Small intestine (tissue), 7 donors: Measurements from ENCODE around the gene ITPRIPL2. TPM values are rescaled to one million over a fixed set of nuclear protein-coding genes. Genes with fewer than 3 reads are reported as not detected.

Experiments
- DNase-seq, 2 donors: peaks; one replicate each; pipeline versions ENCODE4 v3.0.0 to v3.0.0-alpha.2; 2013
- FAIRE-seq: peaks from 2 replicates; lab custom pipeline; 2012; peaks lifted over from hg19 to GRCh38; lab: Jason Lieb, UNC
- H3K27ac ChIP-seq, 3 donors: one replicate each; pipeline ENCODE4 v1.5.1; 2013; ENCODE audit warnings: low read length in 2 of 3, mild to moderate bottlenecking in 2 of 3, control low read depth in 1 of 3, inconsistent platforms in 1 of 3, low read depth in 1 of 3, moderate library complexity in 1 of 3
- H3K27me3 ChIP-seq, 3 donors: one replicate each; pipeline ENCODE4 v1.6.1; 2013; ENCODE audit warnings: low read length in 3 of 3, inconsistent platforms in 1 of 3; ENCODE audit not compliant: control insufficient read depth in 3 of 3, insufficient read depth in 3 of 3
- H3K36me3 ChIP-seq, 3 donors: one replicate each; pipeline ENCODE4 v1.6.1; 2013; ENCODE audit warnings: low read length in 3 of 3, inconsistent platforms in 1 of 3, low read depth in 1 of 3, mild to moderate bottlenecking in 1 of 3, moderate library complexity in 1 of 3; ENCODE audit not compliant: control insufficient read depth in 3 of 3, insufficient read depth in 2 of 3
- H3K4me1 ChIP-seq, 3 donors: one replicate each; pipeline ENCODE4 v1.6.1; 2013; ENCODE audit warnings: low read length in 2 of 3, inconsistent platforms in 1 of 3, low read depth in 1 of 3, mild to moderate bottlenecking in 1 of 3, moderate library complexity in 1 of 3; ENCODE audit not compliant: control insufficient read depth in 3 of 3, insufficient read depth in 2 of 3
- H3K4me3 ChIP-seq, 3 donors: one replicate each; pipeline ENCODE4 v1.5.1; 2013; ENCODE audit warnings: low read length in 3 of 3, control low read depth in 1 of 3, inconsistent platforms in 1 of 3, low read depth in 1 of 3, mild to moderate bottlenecking in 1 of 3, moderate library complexity in 1 of 3
- H3K9me3 ChIP-seq, 2 donors: one replicate each; pipeline ENCODE4 v1.6.1; 2013; ENCODE audit warnings: low read depth in 1 of 2, low read length in 1 of 2; ENCODE audit not compliant: control insufficient read depth in 2 of 2, insufficient read depth in 1 of 2
- WGBS, 3 donors: extraction: QIAGEN DNeasy Blood & Tissue Kit; methylation state at CpG; one replicate each; pipeline ENCODE4 v1.1.7; 2013; 5-methylcytosine and 5-hydroxymethylcytosine counted together
- polyA plus RNA-seq, 4 donors: library from polyadenylated mRNA; stranded (reverse) in 3 of 4; unstranded in 1 of 4; fragments of 200-250 nt in 3 of 4; fragments of 120-200 nt in 1 of 4; gene quantifications; one replicate each; pipeline versions ENCODE4 v1.2.1 to v1.2.3, GENCODE V29; 2013
- donor health status: healthy with polysubstance abuse.
- donor health status: control.
- donor health status: control.
- donor health status: Bipolar disorder and iron deficiency.
- donor health status: healthy.

The ITPRIPL2 gene
- polyA plus RNA-seq, 4 donors: 3.6 to 7.2 (median 6.1) TPM

DNA sequence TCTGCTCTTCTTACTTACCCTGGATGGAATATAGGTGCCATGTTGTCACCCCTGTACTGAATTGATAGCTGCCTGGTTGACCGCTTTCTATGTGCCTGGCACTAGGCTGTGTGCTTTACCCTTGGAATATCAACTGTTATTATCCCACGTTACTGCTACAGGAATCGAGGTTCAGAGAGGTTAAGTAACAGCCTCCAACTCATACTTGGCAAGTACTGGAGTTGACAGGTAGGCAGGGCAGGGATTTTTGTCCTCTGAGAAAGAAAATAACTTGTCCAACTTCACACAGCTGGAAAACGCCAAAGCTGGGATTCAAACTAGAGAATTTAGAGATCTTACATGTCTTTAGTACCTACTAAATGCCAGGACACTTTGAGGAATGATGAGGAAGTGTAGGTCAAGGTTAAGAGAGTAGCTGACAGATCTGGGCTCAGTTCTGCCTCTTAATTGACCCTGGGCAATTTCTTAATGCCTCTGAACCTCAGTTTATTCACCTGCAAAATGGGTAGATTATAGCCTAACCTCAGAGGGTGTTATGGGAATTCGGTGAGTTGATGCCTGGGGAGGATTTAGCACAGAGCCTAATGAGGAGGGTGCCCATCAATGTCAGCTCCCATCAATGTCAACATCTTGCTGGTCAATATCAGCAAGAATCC is 25.8 kb downstream of the ITPRIPL2 start:
- H3K36me3 ChIP-seq: no peaks in the 10 kb centered on the region
- H3K9me3 ChIP-seq: no peaks in the 10 kb centered on the region
- peak overlapping the region in 1 of 3 donors; percentile 3 for H3K27ac ChIP-seq
- DNase-seq: no peak
- FAIRE-seq: no peak
- H3K27me3 ChIP-seq: no peaks in the 10 kb centered on the region
- no peak overlapping the region for H3K4me3 ChIP-seq
- WGBS, 3 donors: 64 to 73% (median 64%) methylated on average over 5 of the region's 5 CpGs
- H3K4me1 ChIP-seq: peaks cover 0 to 12% (median 3%) of the 10 kb centered on the region in 3 donors

DNA sequence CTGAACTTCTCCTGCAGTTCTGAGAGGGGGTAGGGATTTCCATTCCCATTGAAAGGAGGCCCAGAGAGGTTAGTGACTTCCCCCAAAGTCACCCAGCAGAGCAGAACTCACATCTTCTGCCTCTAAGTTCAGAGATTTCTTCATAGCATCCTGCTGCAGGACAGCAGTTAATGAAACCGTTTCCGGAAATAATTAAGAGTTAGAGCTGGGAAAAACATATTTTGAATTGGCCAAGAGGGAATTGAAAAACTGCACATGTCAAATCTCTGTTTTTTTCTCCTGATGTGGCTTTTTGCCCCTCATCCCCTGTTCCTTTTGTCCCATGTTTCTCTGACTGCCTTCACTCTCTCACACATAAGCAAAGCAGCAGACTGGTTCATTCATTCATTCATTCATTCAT is 26.6 kb downstream of the ITPRIPL2 start:
- DNase-seq (no peak), FAIRE-seq (no peak)
- peaks cover 0 to 12% (median 3%) of the 10 kb centered on the region in 3 donors for H3K4me1 ChIP-seq
- 57 to 89% (median 63%) methylated on average over 2 of the region's 2 CpGs for WGBS, 3 donors
- no peaks in the 10 kb centered on the region for H3K27me3 ChIP-seq
- H3K9me3 ChIP-seq: no peaks in the 10 kb centered on the region
- no peak overlapping the region for H3K27ac ChIP-seq
- no peaks in the 10 kb centered on the region for H3K36me3 ChIP-seq
- no peak overlapping the region for H3K4me3 ChIP-seq

DNA sequence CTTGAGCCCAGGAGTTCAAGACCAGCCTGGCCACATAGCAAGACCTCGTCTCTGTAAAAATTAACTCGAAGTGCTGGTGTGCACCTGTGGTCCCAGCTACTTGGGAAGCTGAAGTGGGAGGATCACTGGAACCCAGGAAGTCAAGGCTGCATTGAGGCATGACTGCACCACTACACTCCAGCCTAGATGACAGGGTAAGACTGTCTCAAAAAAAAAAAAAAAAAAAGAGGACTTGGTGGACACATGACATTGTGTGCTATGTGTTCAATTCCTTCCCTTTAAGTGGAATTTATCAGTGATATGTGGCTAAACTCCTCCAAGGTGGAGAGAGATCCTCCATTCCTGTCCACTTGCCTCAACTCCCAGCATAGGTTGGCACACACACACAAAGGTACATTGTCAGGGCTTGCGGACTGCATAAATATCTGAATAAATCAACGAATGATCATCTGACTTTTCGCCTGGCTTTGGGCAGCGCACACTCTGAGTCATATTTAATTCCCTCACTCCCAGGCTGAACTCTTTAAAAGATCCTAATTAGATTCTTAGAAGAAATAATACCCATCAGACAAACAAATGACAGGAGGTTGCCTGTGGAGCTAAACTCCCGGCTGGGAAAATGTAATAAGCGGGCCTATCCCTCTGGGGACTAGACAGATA is 29.3 kb downstream of the ITPRIPL2 start:
- no peak for FAIRE-seq

DNA sequence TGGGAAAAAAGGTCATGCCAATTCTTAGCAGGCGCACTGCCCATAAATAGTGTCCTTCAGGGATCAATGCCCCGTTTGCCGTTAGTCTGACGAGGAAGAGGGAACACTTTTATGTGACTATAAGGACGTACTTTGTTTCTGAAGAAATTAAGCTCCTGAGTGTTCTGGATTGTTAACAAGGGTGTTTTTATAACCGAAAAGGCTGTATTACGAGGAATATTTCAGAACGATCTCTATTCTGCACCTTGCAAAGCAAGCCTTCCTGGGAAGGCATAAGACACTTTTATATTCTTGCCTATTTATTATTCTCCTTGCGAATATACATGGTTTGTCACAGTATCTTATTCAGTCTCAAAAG is 29.8 kb downstream of the ITPRIPL2 start:
- no peak overlapping the region for H3K4me3 ChIP-seq
- no peaks in the 10 kb centered on the region for H3K4me1 ChIP-seq
- no peaks in the 10 kb centered on the region for H3K36me3 ChIP-seq
- peaks cover 0 to 2% of the 10 kb centered on the region in 2 donors for H3K9me3 ChIP-seq
- DNase-seq: no peak
- H3K27ac ChIP-seq: no peak overlapping the region
- WGBS, 3 donors: 77 to 80% (median 79%) methylated on average over 9 of the region's 9 CpGs
- no peak for FAIRE-seq
- no peaks in the 10 kb centered on the region for H3K27me3 ChIP-seq

More for the DNA sequence above, 29.3 kb downstream of the ITPRIPL2 start:
- Histone ChIP-seq H3K36me3 (no peaks in the 10 kb centered on the region), H3K27me3 (no peaks in the 10 kb centered on the region), H3K4me3 (no peak overlapping the region), H3K4me1 (no peaks in the 10 kb centered on the region), H3K27ac (no peak overlapping the region), H3K9me3 (peaks cover 0 to 2% of the 10 kb centered on the region in 2 donors)
- 85 to 92% (median 87%) methylated on average over 8 of the region's 8 CpGs for WGBS, 3 donors
- DNase-seq: no peak

DNA sequence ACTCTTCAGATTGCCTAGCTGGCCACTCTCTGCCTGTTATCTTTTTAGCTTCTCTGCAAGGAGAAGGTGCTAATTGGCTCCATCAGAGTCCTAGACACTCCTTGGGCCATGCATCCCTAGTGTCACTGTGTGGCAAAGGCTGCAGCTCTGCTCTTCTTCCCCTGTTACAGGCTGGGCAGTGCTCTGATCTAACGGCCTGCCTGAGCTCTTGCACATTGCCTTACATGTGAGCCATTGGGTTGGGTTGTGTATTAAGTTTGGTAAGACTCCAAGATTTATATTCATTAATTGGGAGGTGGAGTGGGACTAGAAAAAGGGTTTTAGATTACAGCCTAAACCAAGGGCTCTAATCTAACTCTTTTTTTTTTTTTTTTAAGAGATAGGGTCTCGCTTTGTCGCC is 31.2 kb downstream of the ITPRIPL2 start:
- FAIRE-seq: no peak
- peaks cover 0 to 2% of the 10 kb centered on the region in 2 donors for H3K9me3 ChIP-seq

DNA sequence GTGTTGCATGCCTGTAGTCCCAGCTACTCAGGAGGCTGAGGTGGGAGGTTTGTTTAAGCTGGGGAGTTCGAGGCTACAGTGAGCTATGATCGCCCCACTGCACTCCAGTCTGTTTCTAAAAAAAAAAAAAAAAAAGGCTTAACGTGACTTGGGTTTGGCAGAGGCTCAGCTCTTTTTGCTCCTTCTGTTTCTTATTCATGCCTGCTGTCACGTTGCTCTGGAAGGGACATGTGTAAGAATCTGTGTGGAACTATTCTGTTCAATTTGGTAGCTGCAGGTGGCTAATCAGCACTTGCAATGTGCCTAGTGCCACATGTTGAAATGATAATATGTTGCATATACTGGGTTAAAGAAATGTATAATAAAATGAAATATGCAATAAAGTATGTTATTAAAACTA is 33.4 kb downstream of the ITPRIPL2 start:
- Histone ChIP-seq H3K27ac (no peak overlapping the region), H3K4me3 (no peak overlapping the region), H3K4me1 (no peaks in the 10 kb centered on the region), H3K9me3 (peaks cover 0 to 2% of the 10 kb centered on the region in 2 donors), H3K27me3 (no peaks in the 10 kb centered on the region), H3K36me3 (no peaks in the 10 kb centered on the region)
- FAIRE-seq: no peak
- WGBS, 3 donors: 58 to 64% (median 62%) methylated on average over 4 of the region's 4 CpGs
- DNase-seq: no peak

More for the DNA sequence above, 31.2 kb downstream of the ITPRIPL2 start:
- H3K27me3 ChIP-seq: no peaks in the 10 kb centered on the region
- WGBS, 3 donors: 70 to 81% (median 77%) methylated on average over 3 of the region's 3 CpGs
- DNase-seq: no peak
- H3K36me3 ChIP-seq: no peaks in the 10 kb centered on the region
- H3K4me3 ChIP-seq: no peak overlapping the region
- no peaks in the 10 kb centered on the region for H3K4me1 ChIP-seq
- H3K27ac ChIP-seq: no peak overlapping the region

DNA sequence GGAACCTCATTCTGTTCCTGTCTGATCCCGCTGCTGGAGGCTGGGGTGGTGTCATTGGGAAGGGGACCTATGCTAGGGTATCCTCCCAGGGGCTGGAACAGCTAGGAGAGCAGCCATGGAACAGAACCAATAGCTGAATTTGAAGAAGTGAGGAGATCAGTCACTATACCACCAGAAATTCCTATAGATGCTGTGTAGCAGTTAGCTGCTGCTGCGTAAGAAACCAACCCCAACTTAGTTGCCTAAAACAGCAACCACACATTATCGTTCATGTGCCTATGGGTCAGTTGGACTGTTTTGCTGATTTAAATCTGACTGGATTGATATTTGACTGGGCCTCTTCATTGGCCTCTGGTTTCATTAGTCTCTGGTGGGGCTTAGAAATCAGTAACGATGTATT is 33.9 kb downstream of the ITPRIPL2 start:
- FAIRE-seq (no peak), DNase-seq (no peak)
- no peaks in the 10 kb centered on the region for H3K4me1 ChIP-seq
- H3K4me3 ChIP-seq: no peak overlapping the region
- H3K9me3 ChIP-seq: peaks cover 0 to 2% of the 10 kb centered on the region in 2 donors
- H3K27me3 ChIP-seq: no peaks in the 10 kb centered on the region
- WGBS, 3 donors: 96 to 100% (median 97%) methylated on average over 4 of the region's 4 CpGs
- H3K36me3 ChIP-seq: no peaks in the 10 kb centered on the region
- H3K27ac ChIP-seq: no peak overlapping the region

DNA sequence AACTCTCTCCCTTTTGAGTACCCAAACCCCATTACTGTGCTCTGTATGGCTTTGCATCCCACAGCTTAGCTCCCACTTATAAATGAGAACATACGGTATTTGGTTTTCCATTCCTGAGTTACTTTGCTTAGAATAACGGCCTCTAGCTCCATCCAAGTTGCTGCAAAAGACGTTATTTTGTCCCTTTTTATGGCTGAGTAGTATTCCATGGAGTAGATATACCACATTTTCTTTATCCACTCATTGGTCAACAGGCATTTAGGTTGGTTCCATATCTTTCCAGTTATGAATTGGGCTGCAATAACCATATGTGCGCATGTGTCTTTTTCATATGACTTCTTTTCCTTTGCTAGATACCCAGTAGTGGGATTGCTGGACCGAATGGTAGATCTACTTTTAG is 34.4 kb downstream of the ITPRIPL2 start:
- no peak for DNase-seq
- H3K27me3 ChIP-seq: peaks cover 0 to 2% (median 0%) of the 10 kb centered on the region in 3 donors
- H3K9me3 ChIP-seq: peaks cover 0 to 2% of the 10 kb centered on the region in 2 donors
- H3K27ac ChIP-seq: no peak overlapping the region
- no peak for FAIRE-seq
- 89 to 94% (median 90%) methylated on average over 5 of the region's 5 CpGs for WGBS, 3 donors
- H3K4me1 ChIP-seq: no peaks in the 10 kb centered on the region
- H3K36me3 ChIP-seq: no peaks in the 10 kb centered on the region
- H3K4me3 ChIP-seq: no peak overlapping the region
